Breast epithelium (tissue), 3 donors: ENCODE data around the gene PHAF1.

ENCODE experiments used
- CTCF ChIP-seq, 3 donors: fragments of 450-650 bp; IDR thresholded peaks; one replicate each; pipeline ENCODE4 v1.5.1; 2016 to 2017; ENCODE audit warnings: antibody characterized with exemption in 3 of 3, mild to moderate bottlenecking in 3 of 3, moderate library complexity in 3 of 3
- POLR2A ChIP-seq: fragments of 450-650 bp; IDR thresholded peaks from one replicate; pipeline ENCODE4 v1.6.1; 2016; ENCODE audit warnings: antibody characterized with exemption, mild to moderate bottlenecking, moderate library complexity

- no peak for TF ChIP-seq CTCF (IDR thresholded peaks at IDR 0.05)
- no peak for TF ChIP-seq POLR2A
Observed at GRCh38 chr16:67150047-67150832, 40.5 kb downstream of the PHAF1 start.
